Measurements from ENCODE around the gene TBC1D14. TPM values are rescaled to one million over a fixed set of nuclear protein-coding genes. Genes with fewer than 3 reads are reported as not detected.

The TBC1D14 gene
- polyA plus RNA-seq, 1 of the 3 experiments (the other 2 are of a cell fraction) = 39.5 TPM

GRCh38 chr4:6984612-6985425, 75.2 kb downstream of the TBC1D14 start (continued):
- TF ChIP-seq REST (IDR thresholded peaks at IDR 0.05; ENCODE audit: low read depth, low read length) (no peak), EP300 (IDR thresholded peaks at IDR 0.05; ENCODE audit: borderline replicate concordance in 1 of 2, low read depth in 1 of 2, low read length in 1 of 2) (no peak)
- TF ChIP-seq, protein P1, sequence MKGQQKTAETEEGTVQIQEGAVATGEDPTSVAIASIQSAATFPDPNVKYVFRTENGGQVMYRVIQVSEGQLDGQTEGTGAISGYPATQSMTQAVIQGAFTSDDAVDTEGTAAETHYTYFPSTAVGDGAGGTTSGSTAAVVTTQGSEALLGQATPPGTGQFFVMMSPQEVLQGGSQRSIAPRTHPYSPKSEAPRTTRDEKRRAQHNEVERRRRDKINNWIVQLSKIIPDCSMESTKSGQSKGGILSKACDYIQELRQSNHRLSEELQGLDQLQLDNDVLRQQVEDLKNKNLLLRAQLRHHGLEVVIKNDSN (IDR thresholded peaks at IDR 0.05; ENCODE audit: borderline replicate concordance, low read depth) = no peak

- POLR2A ChIA-PET = interaction anchor here (1.7 to 2.1 kb wide), 3 partner anchors 12 to 77 kb away, joined by 5 to 10 read pairs (median 6); partner anchors contain the start of genes TADA2B and TBC1D14
- H3K4me3 ChIP-seq (ENCODE audit: low read depth in 2 of 2, low read length in 1 of 2) = peak overlapping the region; percentile 76 to 96
- H3K27me3 ChIP-seq (ENCODE audit: insufficient read depth) = no peaks in the 10 kb centered on the region
- peaks cover 4% of the 10 kb centered on the region for H4K20me1 ChIP-seq (ENCODE audit: insufficient read depth)
- H3K9ac ChIP-seq = peak overlapping the region; percentile 84
- CTCF ChIA-PET = interaction anchor here (1.0 to 2.8 kb wide), 9 partner anchors 12 to 269 kb away, joined by 3 to 15 read pairs (median 5); partner anchors contain the start of gene TADA2B
- 5% methylated on average over 20 of the region's 28 CpGs for WGBS (ENCODE audit: low lambda C conversion rate)
- no peaks in the 10 kb centered on the region for H3K9me3 ChIP-seq
- peak; percentile 67 for DNase-seq
- peak overlapping the region; percentile 98 for H3K4me2 ChIP-seq
- H2AFZ ChIP-seq (ENCODE audit: low read depth) = peak overlapping the region; percentile 97
- H3K9me2 ChIP-seq = no peaks in the 10 kb centered on the region
- H3K27ac ChIP-seq (ENCODE audit: low read depth in 2 of 2, low read length in 1 of 2) = peak overlapping the region; percentile 86 to 88
- H3K36me3 ChIP-seq (replicated peaks in 1 of 2; ENCODE audit: control insufficient read depth in 1 of 2, insufficient read depth in 2 of 2, low read length in 1 of 2) = no peaks in the 10 kb centered on the region
- peaks cover 48% of the 10 kb centered on the region for H3K79me2 ChIP-seq (ENCODE audit: insufficient read depth)
- TF ChIP-seq, protein P2, sequence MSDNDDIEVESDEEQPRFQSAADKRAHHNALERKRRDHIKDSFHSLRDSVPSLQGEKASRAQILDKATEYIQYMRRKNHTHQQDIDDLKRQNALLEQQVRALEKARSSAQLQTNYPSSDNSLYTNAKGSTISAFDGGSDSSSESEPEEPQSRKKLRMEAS (IDR thresholded peaks at IDR 0.05; ENCODE audit: low read depth) = peak; percentile 11; the same call in 1 of the 2 replicates
- TF ChIP-seq EZH2phosphoT487 (IDR thresholded peaks at IDR 0.05; ENCODE audit: borderline replicate concordance, low read depth) = no peak
- no peak for TF ChIP-seq FOXM1 (IDR thresholded peaks at IDR 0.05; ENCODE audit: low read depth)
- TF ChIP-seq NRF1 (IDR thresholded peaks at IDR 0.05; ENCODE audit: low read depth, low read length) = no peak
- peaks cover 21 to 44% of the 10 kb centered on the region in 2 experiments for H3K4me1 ChIP-seq (ENCODE audit: control insufficient read depth in 1 of 2, insufficient read depth in 2 of 2, low read depth in 1 of 2, low read length in 1 of 2)
- H3F3A ChIP-seq (replicated peaks; ENCODE audit: insufficient read depth) = peaks cover 6% of the 10 kb centered on the region
These were observed 76.6 kb downstream of the TBC1D14 start for GRCh38 chr4:6986072-6986780.
